Nephron (organoid): Measurements from ENCODE around the gene POLR2L.

Source experiments
- H3K27ac Mint-ChIP-seq, 3 experiments: 2 replicates each; pipeline ENCODE4 v1.8.0; 2020; ENCODE audit warnings: mixed read lengths in 3 of 3, mild to moderate bottlenecking in 2 of 3, moderate library complexity in 1 of 3
- H3K27me3 Mint-ChIP-seq: 2 replicates; pipeline ENCODE4 v1.8.0; 2021; ENCODE audit warnings: low read depth, mild to moderate bottlenecking, moderate library complexity, mixed read lengths
- H3K36me3 Mint-ChIP-seq: 2 replicates; pipeline ENCODE4 v1.8.0; 2020; ENCODE audit warnings: low read depth, mixed read lengths
- H3K4me1 Mint-ChIP-seq: 2 replicates; pipeline ENCODE4 v1.8.0; 2020; ENCODE audit warnings: mixed read lengths
- H3K4me3 Mint-ChIP-seq, 3 experiments: 2 replicates each; pipeline ENCODE4 v1.8.0; 2020; ENCODE audit warnings: mild to moderate bottlenecking in 3 of 3, mixed read lengths in 3 of 3, moderate library complexity in 2 of 3
- H3K9me3 Mint-ChIP-seq: 2 replicates; pipeline ENCODE4 v1.8.0; 2020; ENCODE audit warnings: mixed read lengths
- CTCF ChIP-seq, 3 experiments: fragments of 200-600 bp; sonication (generic); IDR thresholded peaks; one replicate each; pipeline ENCODE4 v1.5.0; 2021; ENCODE audit warnings: antibody characterized with exemption in 3 of 3; ENCODE audit not compliant: unreplicated experiment in 3 of 3

POLR2L gene

GRCh38 chr11:801097-801780 lies 41.1 kb downstream of the POLR2L start:
- H3K9me3 Mint-ChIP-seq, result no peaks in the 10 kb centered on the region

GRCh38 chr11:800473-800872 lies 41.9 kb downstream of the POLR2L start:
- no peak for TF ChIP-seq CTCF (IDR thresholded peaks at IDR 0.05; ENCODE audit: unreplicated experiment in 3 of 3)
- H3K36me3 Mint-ChIP-seq, result no peaks in the 10 kb centered on the region
- H3K27ac Mint-ChIP-seq, result no peak overlapping the region
- peak overlapping the region in 2 of 3 experiments; percentile 34 to 36 for H3K4me3 Mint-ChIP-seq
- no peaks in the 10 kb centered on the region for H3K27me3 Mint-ChIP-seq
- H3K4me1 Mint-ChIP-seq, result peaks cover 14% of the 10 kb centered on the region
- no peaks in the 10 kb centered on the region for H3K9me3 Mint-ChIP-seq

More at GRCh38 chr11:801097-801780, 41.1 kb downstream of the POLR2L start:
- H3K36me3 Mint-ChIP-seq, result no peaks in the 10 kb centered on the region
- no peak overlapping the region for H3K4me3 Mint-ChIP-seq
- no peak for TF ChIP-seq CTCF (IDR thresholded peaks at IDR 0.05; ENCODE audit: unreplicated experiment in 3 of 3)
- no peak overlapping the region for H3K27ac Mint-ChIP-seq
- no peaks in the 10 kb centered on the region for H3K27me3 Mint-ChIP-seq
- peaks cover 9% of the 10 kb centered on the region for H3K4me1 Mint-ChIP-seq

- H3K4me3 Mint-ChIP-seq, result peak overlapping the region in 1 of 3 experiments; percentile 34
- no peaks in the 10 kb centered on the region for H3K27me3 Mint-ChIP-seq
- H3K36me3 Mint-ChIP-seq, result no peaks in the 10 kb centered on the region
- no peaks in the 10 kb centered on the region for H3K9me3 Mint-ChIP-seq
- peaks cover 14% of the 10 kb centered on the region for H3K4me1 Mint-ChIP-seq
- no peak for TF ChIP-seq CTCF (IDR thresholded peaks at IDR 0.05; ENCODE audit: unreplicated experiment in 3 of 3)
- H3K27ac Mint-ChIP-seq, result no peak overlapping the region
Observed at GRCh38 chr11:799641-800316, 42.5 kb downstream of the POLR2L start.

GRCh38 chr11:798093-798713 lies 44.1 kb downstream of the POLR2L start, which contains the start of gene SLC25A22:
Gene SLC25A22, minus strand, starts transcription at chr11:798281. Its CDS starts 3,275 bp downstream, at chr11:795006.
- Mint-ChIP-seq H3K4me3 (peak within 1 kb of the TSS; percentile 91 to 95 (median 94)), H3K9me3 (no peaks in the 10 kb centered on the region), H3K36me3 (no peaks in the 10 kb centered on the region), H3K27ac (peak within 1 kb of the TSS; percentile 87 to 98 (median 94)), H3K27me3 (no peaks in the 10 kb centered on the region), H3K4me1 (peaks cover 14% of the 10 kb centered on the region)
- peak; percentile 84 to 87 (median 86) for TF ChIP-seq CTCF (IDR thresholded peaks at IDR 0.05; ENCODE audit: unreplicated experiment in 3 of 3)

GRCh38 chr11:797296-798092 lies 44.8 kb downstream of the POLR2L start:
- no peak for TF ChIP-seq CTCF (IDR thresholded peaks at IDR 0.05; ENCODE audit: unreplicated experiment in 3 of 3)
- peak overlapping the region; percentile 91 to 95 (median 94) for H3K4me3 Mint-ChIP-seq
- no peaks in the 10 kb centered on the region for H3K36me3 Mint-ChIP-seq
- peaks cover 14% of the 10 kb centered on the region for H3K4me1 Mint-ChIP-seq
- no peaks in the 10 kb centered on the region for H3K9me3 Mint-ChIP-seq
- H3K27ac Mint-ChIP-seq, result peak overlapping the region; percentile 87 to 98 (median 94)
- no peaks in the 10 kb centered on the region for H3K27me3 Mint-ChIP-seq
